Measurements from ENCODE around the gene SLC22A12. TPM values are rescaled to one million over a fixed set of nuclear protein-coding genes. Genes with fewer than 3 reads are reported as not detected.

The SLC22A12 gene
- total and polyA plus RNA-seq, 2 donors (not counting 3 experiments of a cell fraction or from before 2014, with no cell fraction given) = not detected

DNA sequence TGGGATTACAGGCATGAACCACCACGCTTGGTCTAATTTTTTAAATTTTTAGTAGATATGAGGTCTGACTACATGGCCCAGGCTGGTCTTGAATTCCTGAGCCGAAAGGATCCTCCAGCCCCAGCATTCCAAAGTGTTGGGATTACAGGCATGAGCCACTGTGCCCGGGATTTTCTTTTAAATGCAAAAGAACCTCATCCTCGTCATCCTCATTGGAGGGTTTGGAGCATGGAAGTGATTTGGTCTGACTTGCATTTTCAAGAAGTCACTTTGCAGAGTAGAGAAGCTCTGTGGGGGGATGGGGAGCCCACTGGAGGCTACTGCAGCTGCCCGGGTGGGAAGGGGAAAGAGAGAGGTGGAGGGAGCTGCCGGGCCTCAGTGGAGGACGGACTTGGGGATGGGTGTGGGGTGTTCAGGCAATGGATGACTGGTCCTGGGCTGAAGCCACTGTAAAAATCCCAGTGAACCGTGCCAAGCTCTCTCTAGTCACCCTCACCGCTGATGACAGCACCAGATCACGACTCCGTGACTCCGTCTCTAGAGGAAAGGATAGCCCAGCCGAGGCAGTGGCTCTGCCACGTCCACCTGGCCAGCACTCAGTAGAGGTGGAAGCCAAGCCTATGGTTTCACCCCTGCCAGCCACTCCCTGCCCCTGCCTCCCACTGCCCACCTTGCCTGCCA lies 32.8 kb upstream of the SLC22A12 start:
- no peak for TF ChIP-seq FOS (IDR thresholded peaks at IDR 0.05; ENCODE audit: borderline replicate concordance, insufficient read depth, low read length)
- TF ChIP-seq JUN (IDR thresholded peaks at IDR 0.05; ENCODE audit: borderline replicate concordance, insufficient read depth, insufficient read length, low read depth) = no peak
- no peak for TF ChIP-seq GATA2 (IDR thresholded peaks at IDR 0.05; ENCODE audit: insufficient read depth, insufficient read length, low read depth, low read length)
- no peak for TF ChIP-seq POLR2AphosphoS5 (IDR thresholded peaks at IDR 0.05; ENCODE audit: insufficient read depth, low read depth, low read length)
- no peak for TF ChIP-seq EZH2 (IDR thresholded peaks at IDR 0.05; ENCODE audit: borderline replicate concordance, low read depth, low read length, severe bottlenecking)
- TF ChIP-seq CTCF (IDR thresholded peaks at IDR 0.05; ENCODE audit: extremely low read depth in 1 of 2, insufficient read depth in 1 of 2, low read depth in 1 of 2, low read length in 2 of 2) = no peak
- no peaks in the 10 kb centered on the region for H3K79me2 ChIP-seq (ENCODE audit: control insufficient read depth, insufficient read depth, low read length)
- no peak overlapping the region for H3K9ac ChIP-seq (replicated peaks; ENCODE audit: extremely low read depth, insufficient read depth, low read length)
- no peak overlapping the region for H3K4me3 ChIP-seq (replicated peaks in 1 of 3; ENCODE audit: insufficient read depth in 1 of 3, low read depth in 1 of 3, low read length in 3 of 3)
- no peak overlapping the region for H3K27ac ChIP-seq (ENCODE audit: insufficient read depth, low read depth, low read length)
- H4K20me1 ChIP-seq (replicated peaks; ENCODE audit: control insufficient read depth, extremely low read depth, insufficient read depth, low read length) = no peaks in the 10 kb centered on the region
- no peaks in the 10 kb centered on the region for H3K27me3 ChIP-seq (ENCODE audit: control insufficient read depth in 2 of 2, insufficient read depth in 2 of 2, low read length in 2 of 2)
- intact Hi-C loops (cut with micrococcal nuclease) (no loop called here), dilution Hi-C loops (cut with MboI; ENCODE audit: extremely low pct_ligation_motif_present, low sequenced_read_pairs) (no loop called here)
- H3K36me3 ChIP-seq (ENCODE audit: control insufficient read depth in 2 of 2, extremely low read depth in 1 of 2, insufficient read depth in 2 of 2, low read length in 2 of 2) = no peaks in the 10 kb centered on the region
- no peaks in the 10 kb centered on the region for H3K9me3 ChIP-seq (replicated peaks; ENCODE audit: control insufficient read depth, insufficient read depth, low read length)
- DNase-seq (ENCODE audit: low read depth, low spot score) (no peak), FAIRE-seq (no peak)
- no TSS peak for BruUV-seq (replicated peaks)
- ChIA-PET CTCF (interaction anchor here (0.7 to 2.1 kb wide), 6 partner anchors 42 to 109 kb away, joined by 3 to 8 read pairs (median 6); no protein-coding TSS in a partner anchor), POLR2A (no interaction called here)
- peaks cover 10% of the 10 kb centered on the region for H3K4me1 ChIP-seq (ENCODE audit: control insufficient read depth, extremely low read depth, insufficient read depth, low read length)
- no peak overlapping the region for H2AFZ ChIP-seq (ENCODE audit: low read depth, low read length)
- H3K4me2 ChIP-seq (ENCODE audit: insufficient read depth, low read length) = no peak overlapping the region
- no peaks in the 10 kb centered on the region for H3K9me1 ChIP-seq (replicated peaks; ENCODE audit: control insufficient read depth, extremely low read depth, insufficient read depth, low read length)
